HG03521 (cell line): ENCODE data around the gene ZNF91.
"Not testable (repeated sequence)": the region's sequence is repeated elsewhere in the genome, so short reads cannot be mapped to it uniquely, and the experiment has no call there.

ENCODE experiments used
- ATAC-seq: cut with Tn5 transposase; IDR thresholded peaks from one replicate; pipeline ENCODE4 v1.9.1; 2021; ENCODE audit warnings: mild to moderate bottlenecking, moderate library complexity; ENCODE audit not compliant: unreplicated experiment

The ZNF91 gene

GRCh38 chr19:23321403-23321802, 73.9 kb downstream of the ZNF91 start:
- not testable (repeated sequence) for ATAC-seq

- not testable (repeated sequence) for ATAC-seq
Observed at GRCh38 chr19:23319571-23319970, 75.7 kb downstream of the ZNF91 start.

GRCh38 chr19:23318941-23319340, 76.3 kb downstream of the ZNF91 start:
- not testable (repeated sequence) for ATAC-seq

- ATAC-seq, result no peak
Observed at GRCh38 chr19:23318143-23318542, 77.1 kb downstream of the ZNF91 start.

- ATAC-seq, result no peak
Observed at GRCh38 chr19:23315286-23315685, 80.0 kb downstream of the ZNF91 start.

GRCh38 chr19:23314505-23315251, 80.6 kb downstream of the ZNF91 start:
- ATAC-seq, result no peak

GRCh38 chr19:23313196-23313595, 82.1 kb downstream of the ZNF91 start:
- no peak for ATAC-seq

- ATAC-seq, result no peak
Observed at GRCh38 chr19:23312515-23312914, 82.8 kb downstream of the ZNF91 start.

- ATAC-seq, result no peak
Observed at GRCh38 chr19:23311551-23311950, 83.7 kb downstream of the ZNF91 start.

GRCh38 chr19:23310729-23311211, 84.5 kb downstream of the ZNF91 start:
- ATAC-seq, result no peak

- ATAC-seq, result no peak
Observed at GRCh38 chr19:23309926-23310325, 85.3 kb downstream of the ZNF91 start.

- ATAC-seq, result no peak
Observed at GRCh38 chr19:23305555-23305954, 89.7 kb downstream of the ZNF91 start.

GRCh38 chr19:23304238-23304637, 91.0 kb downstream of the ZNF91 start:
- no peak for ATAC-seq

- ATAC-seq, result no peak
Observed at GRCh38 chr19:23294141-23294540, 101.1 kb downstream of the ZNF91 start.

- ATAC-seq, result not testable (repeated sequence)
Observed at GRCh38 chr19:23289966-23290365, 105.3 kb downstream of the ZNF91 start.
